ENCODE results near the gene OXLD1.

Gene OXLD1

DNA sequence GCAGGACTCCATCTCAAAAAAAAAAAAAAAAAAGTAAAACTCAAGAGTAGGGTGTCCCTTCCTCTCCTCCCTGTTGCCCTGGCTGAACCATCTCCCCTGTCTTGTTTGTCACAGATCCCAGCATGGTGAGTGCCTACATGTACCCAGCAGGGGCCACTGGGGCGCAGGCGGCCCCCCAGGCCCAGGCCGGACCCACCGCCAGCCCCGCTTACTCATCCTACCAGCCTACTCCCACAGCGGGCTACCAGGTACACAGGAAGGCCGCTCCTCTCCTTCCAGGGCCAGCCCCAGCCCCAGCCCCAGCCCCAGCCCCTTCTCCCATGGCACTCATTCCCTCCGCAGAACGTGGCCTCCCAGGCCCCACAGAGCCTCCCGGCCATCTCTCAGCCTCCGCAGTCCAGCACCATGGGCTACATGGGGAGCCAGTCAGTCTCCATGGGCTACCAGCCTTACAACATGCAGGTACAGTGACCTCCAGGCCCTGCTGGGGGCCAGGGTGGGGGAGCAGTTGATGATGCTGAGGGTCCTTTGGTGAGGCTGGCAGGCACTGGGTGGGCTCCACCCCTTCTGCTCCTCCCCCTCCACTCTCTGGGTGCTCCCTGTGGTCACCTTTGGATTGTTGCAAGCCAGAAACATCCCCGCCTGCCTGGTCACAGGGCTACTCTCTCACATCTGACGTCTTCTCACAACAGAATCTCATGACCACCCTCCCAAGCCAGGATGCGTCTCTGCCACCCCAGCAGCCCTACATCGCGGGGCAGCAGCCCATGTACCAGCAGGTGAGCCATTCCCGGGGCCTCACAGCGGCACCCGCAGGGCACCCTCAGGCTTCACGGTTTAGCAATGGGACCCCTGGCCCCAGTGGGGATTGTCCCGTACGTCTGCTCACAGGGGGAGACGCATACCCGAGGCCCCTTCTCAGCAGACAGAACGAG, 34.2 kb upstream of the OXLD1 start:
- no CpG with 5 or more reads among the region's 25 CpGs for WGBS (ENCODE audit: insufficient coverage, insufficient read length)
- H3K27ac ChIP-seq (ENCODE audit: low read length) = no peak overlapping the region
- H3K27me3 ChIP-seq (ENCODE audit: control insufficient read depth, insufficient read depth, low read length) = no peaks in the 10 kb centered on the region
- H3K36me3 ChIP-seq (ENCODE audit: control insufficient read depth, insufficient read depth, low read length) = peaks cover 33% of the 10 kb centered on the region
- no peak for DNase-seq (ENCODE audit: low read depth, low spot score)
- no peaks in the 10 kb centered on the region for H3K9me3 ChIP-seq (ENCODE audit: control insufficient read depth, insufficient read depth, low read length)
- peaks cover 6% of the 10 kb centered on the region for H3K4me1 ChIP-seq (ENCODE audit: control insufficient read depth, insufficient read depth, low read length)
- H3K4me3 ChIP-seq (ENCODE audit: low read length) = no peak overlapping the region

GRCh38 chr17:81697261-81698044, 31.0 kb upstream of the OXLD1 start:
- no CpG with 5 or more reads among the region's 25 CpGs for WGBS (ENCODE audit: insufficient coverage, insufficient read length)
- Histone ChIP-seq H3K27me3 (ENCODE audit: control insufficient read depth, insufficient read depth, low read length) (no peaks in the 10 kb centered on the region), H3K27ac (ENCODE audit: low read length) (no peak overlapping the region), H3K9me3 (ENCODE audit: control insufficient read depth, insufficient read depth, low read length) (no peaks in the 10 kb centered on the region), H3K4me1 (ENCODE audit: control insufficient read depth, insufficient read depth, low read length) (peaks cover 2% of the 10 kb centered on the region; the same call in 1 of the 2 replicates), H3K4me3 (ENCODE audit: low read length) (no peak overlapping the region), H3K36me3 (ENCODE audit: control insufficient read depth, insufficient read depth, low read length) (peaks cover 36% of the 10 kb centered on the region)
- no peak for DNase-seq (ENCODE audit: low read depth, low spot score)

DNA sequence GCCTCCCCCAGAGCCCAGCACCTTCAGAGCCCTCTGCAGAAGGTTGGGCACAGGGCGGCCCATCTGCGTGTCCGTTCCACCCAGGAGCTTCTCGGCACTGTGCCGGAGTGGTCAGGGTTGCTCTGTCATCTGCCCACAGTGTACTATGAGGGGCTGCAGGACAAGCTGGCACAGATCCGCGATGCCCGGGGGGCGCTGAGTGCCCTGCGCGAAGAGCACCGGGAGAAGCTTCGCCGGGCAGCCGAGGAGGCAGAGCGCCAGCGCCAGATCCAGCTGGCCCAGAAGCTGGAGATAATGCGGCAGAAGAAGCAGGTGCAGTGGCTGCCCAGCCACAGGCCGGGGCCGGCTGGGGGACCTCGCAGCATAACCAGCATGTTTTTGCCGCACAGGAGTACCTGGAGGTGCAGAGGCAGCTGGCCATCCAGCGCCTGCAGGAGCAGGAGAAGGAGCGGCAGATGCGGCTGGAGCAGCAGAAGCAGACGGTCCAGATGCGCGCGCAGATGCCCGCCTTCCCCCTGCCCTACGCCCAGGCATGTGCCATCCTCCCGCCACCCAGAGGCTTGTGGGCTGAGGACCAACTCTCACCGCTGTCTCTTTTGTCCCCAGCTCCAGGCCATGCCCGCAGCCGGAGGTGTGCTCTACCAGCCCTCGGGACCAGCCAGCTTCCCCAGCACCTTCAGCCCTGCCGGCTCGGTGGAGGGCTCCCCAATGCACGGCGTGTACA, 30.0 kb upstream of the OXLD1 start:
- no peaks in the 10 kb centered on the region; the same call in 1 of the 2 replicates for H3K4me1 ChIP-seq (ENCODE audit: control insufficient read depth, insufficient read depth, low read length)
- no CpG with 5 or more reads among the region's 40 CpGs for WGBS (ENCODE audit: insufficient coverage, insufficient read length)
- peaks cover 39% of the 10 kb centered on the region for H3K36me3 ChIP-seq (ENCODE audit: control insufficient read depth, insufficient read depth, low read length)
- H3K27me3 ChIP-seq (ENCODE audit: control insufficient read depth, insufficient read depth, low read length) = no peaks in the 10 kb centered on the region
- H3K9me3 ChIP-seq (ENCODE audit: control insufficient read depth, insufficient read depth, low read length) = no peaks in the 10 kb centered on the region
- no peak overlapping the region for H3K27ac ChIP-seq (ENCODE audit: low read length)
- H3K4me3 ChIP-seq (ENCODE audit: low read length) = no peak overlapping the region; the same call in 1 of the 2 replicates
- no peak for DNase-seq (ENCODE audit: low read depth, low spot score)

- peaks cover 36% of the 10 kb centered on the region for H3K36me3 ChIP-seq (ENCODE audit: control insufficient read depth, insufficient read depth, low read length)
- H3K4me1 ChIP-seq (ENCODE audit: control insufficient read depth, insufficient read depth, low read length) = no peaks in the 10 kb centered on the region; the same call in 1 of the 2 replicates
- H3K9me3 ChIP-seq (ENCODE audit: control insufficient read depth, insufficient read depth, low read length) = no peaks in the 10 kb centered on the region
- DNase-seq (ENCODE audit: low read depth, low spot score) = no peak
- H3K4me3 ChIP-seq (ENCODE audit: low read length) = no peak overlapping the region
- H3K27me3 ChIP-seq (ENCODE audit: control insufficient read depth, insufficient read depth, low read length) = no peaks in the 10 kb centered on the region
- no CpG with 5 or more reads among the region's 22 CpGs for WGBS (ENCODE audit: insufficient coverage, insufficient read length)
- no peak overlapping the region for H3K27ac ChIP-seq (ENCODE audit: low read length)
These were observed 29.4 kb upstream of the OXLD1 start for GRCh38 chr17:81695801-81696200.

- no peak overlapping the region for H3K27ac ChIP-seq (ENCODE audit: low read length)
- no peak for DNase-seq (ENCODE audit: low read depth, low spot score)
- no CpG with 5 or more reads among the region's 6 CpGs for WGBS (ENCODE audit: insufficient coverage, insufficient read length)
- H3K36me3 ChIP-seq (ENCODE audit: control insufficient read depth, insufficient read depth, low read length) = peaks cover 40% of the 10 kb centered on the region
- no peaks in the 10 kb centered on the region for H3K27me3 ChIP-seq (ENCODE audit: control insufficient read depth, insufficient read depth, low read length)
- H3K4me3 ChIP-seq (ENCODE audit: low read length) = no peak overlapping the region
- H3K9me3 ChIP-seq (ENCODE audit: control insufficient read depth, insufficient read depth, low read length) = no peaks in the 10 kb centered on the region
- no peaks in the 10 kb centered on the region; the same call in 1 of the 2 replicates for H3K4me1 ChIP-seq (ENCODE audit: control insufficient read depth, insufficient read depth, low read length)
These were observed 28.8 kb upstream of the OXLD1 start for GRCh38 chr17:81695211-81695610.

DNA sequence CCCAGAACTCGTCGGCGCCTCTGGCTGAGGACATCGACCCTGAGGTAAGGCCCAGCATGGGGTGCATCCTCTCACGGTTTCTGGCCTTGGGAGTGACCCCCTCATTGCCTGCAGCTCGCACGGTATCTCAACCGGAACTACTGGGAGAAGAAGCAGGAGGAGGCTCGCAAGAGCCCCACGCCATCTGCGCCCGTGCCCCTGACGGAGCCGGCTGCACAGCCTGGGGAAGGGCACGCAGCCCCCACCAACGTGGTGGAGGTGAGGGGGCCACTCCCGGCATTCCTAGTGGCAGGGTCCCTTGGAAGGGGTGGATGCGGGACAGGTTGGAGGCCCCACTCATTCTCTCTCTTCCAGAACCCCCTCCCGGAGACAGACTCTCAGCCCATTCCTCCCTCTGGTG, 28.4 kb upstream of the OXLD1 start:
- Histone ChIP-seq H3K27ac (ENCODE audit: low read length) (no peak overlapping the region), H3K9me3 (ENCODE audit: control insufficient read depth, insufficient read depth, low read length) (no peaks in the 10 kb centered on the region), H3K27me3 (ENCODE audit: control insufficient read depth, insufficient read depth, low read length) (no peaks in the 10 kb centered on the region), H3K36me3 (ENCODE audit: control insufficient read depth, insufficient read depth, low read length) (peaks cover 44% of the 10 kb centered on the region), H3K4me3 (ENCODE audit: low read length) (no peak overlapping the region), H3K4me1 (ENCODE audit: control insufficient read depth, insufficient read depth, low read length) (no peaks in the 10 kb centered on the region; the same call in 1 of the 2 replicates)
- no peak for DNase-seq (ENCODE audit: low read depth, low spot score)
- WGBS (ENCODE audit: insufficient coverage, insufficient read length) = no CpG with 5 or more reads among the region's 19 CpGs

GRCh38 chr17:81693509-81694210, 27.3 kb upstream of the OXLD1 start:
- no peak for DNase-seq (ENCODE audit: low read depth, low spot score)
- Histone ChIP-seq H3K9me3 (ENCODE audit: control insufficient read depth, insufficient read depth, low read length) (no peaks in the 10 kb centered on the region), H3K27me3 (ENCODE audit: control insufficient read depth, insufficient read depth, low read length) (no peaks in the 10 kb centered on the region), H3K4me3 (ENCODE audit: low read length) (no peak overlapping the region), H3K36me3 (ENCODE audit: control insufficient read depth, insufficient read depth, low read length) (peaks cover 49% of the 10 kb centered on the region), H3K4me1 (ENCODE audit: control insufficient read depth, insufficient read depth, low read length) (no peaks in the 10 kb centered on the region; the same call in 1 of the 2 replicates), H3K27ac (ENCODE audit: low read length) (no peak overlapping the region)
- WGBS (ENCODE audit: insufficient coverage, insufficient read length) = no CpG with 5 or more reads among the region's 35 CpGs

DNA sequence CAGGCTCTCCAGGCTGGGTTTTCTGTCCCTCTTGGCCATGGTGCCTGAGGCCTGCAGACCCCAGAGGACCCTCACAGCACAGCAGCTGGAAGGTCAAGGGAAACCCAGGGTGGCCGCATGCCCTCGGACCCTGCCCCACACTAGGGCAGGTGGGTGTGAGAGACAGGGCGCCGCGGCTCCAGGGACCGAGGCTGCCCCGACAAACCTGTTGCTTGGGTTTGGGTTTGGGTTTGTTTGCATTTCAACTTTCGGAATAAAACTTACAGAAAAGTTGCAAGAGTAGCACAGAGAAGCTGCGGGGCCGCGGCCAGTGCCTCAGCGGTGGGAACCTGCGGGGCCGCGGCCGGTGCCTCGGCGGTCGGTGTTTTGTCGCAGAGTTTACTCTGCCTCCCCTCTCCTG, 25.2 kb upstream of the OXLD1 start:
- no peaks in the 10 kb centered on the region for H3K9me3 ChIP-seq (ENCODE audit: control insufficient read depth, insufficient read depth, low read length)
- H3K36me3 ChIP-seq (ENCODE audit: control insufficient read depth, insufficient read depth, low read length) = peaks cover 54% of the 10 kb centered on the region
- no peak for DNase-seq (ENCODE audit: low read depth, low spot score)
- H3K4me3 ChIP-seq (ENCODE audit: low read length) = no peak overlapping the region
- no CpG with 5 or more reads among the region's 20 CpGs for WGBS (ENCODE audit: insufficient coverage, insufficient read length)
- H3K27me3 ChIP-seq (ENCODE audit: control insufficient read depth, insufficient read depth, low read length) = no peaks in the 10 kb centered on the region
- H3K4me1 ChIP-seq (ENCODE audit: control insufficient read depth, insufficient read depth, low read length) = no peaks in the 10 kb centered on the region; the same call in 1 of the 2 replicates
- no peak overlapping the region for H3K27ac ChIP-seq (ENCODE audit: low read length)

DNA sequence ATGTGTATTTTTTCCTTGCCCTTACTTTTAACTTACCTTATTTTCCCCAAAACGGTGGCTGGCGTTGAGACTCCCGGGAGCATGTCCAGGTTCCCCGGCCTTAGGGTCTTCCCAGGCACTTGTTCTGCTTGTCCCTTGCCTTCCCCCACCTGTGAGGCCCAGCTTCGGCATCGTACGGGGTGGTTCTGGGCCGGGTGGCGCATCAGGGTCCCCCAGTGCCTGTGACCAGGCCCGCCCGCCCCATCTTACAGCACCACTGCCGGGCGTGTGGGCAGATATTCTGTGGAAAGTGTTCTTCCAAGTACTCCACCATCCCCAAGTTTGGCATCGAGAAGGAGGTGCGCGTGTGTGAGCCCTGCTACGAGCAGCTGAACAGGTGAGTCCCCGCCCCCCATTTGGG, 24.8 kb upstream of the OXLD1 start:
- no CpG with 5 or more reads among the region's 18 CpGs for WGBS (ENCODE audit: insufficient coverage, insufficient read length)
- no peak for DNase-seq (ENCODE audit: low read depth, low spot score)
- Histone ChIP-seq H3K9me3 (ENCODE audit: control insufficient read depth, insufficient read depth, low read length) (no peaks in the 10 kb centered on the region), H3K27me3 (ENCODE audit: control insufficient read depth, insufficient read depth, low read length) (no peaks in the 10 kb centered on the region), H3K4me3 (ENCODE audit: low read length) (no peak overlapping the region), H3K4me1 (ENCODE audit: control insufficient read depth, insufficient read depth, low read length) (no peaks in the 10 kb centered on the region; the same call in 1 of the 2 replicates), H3K36me3 (ENCODE audit: control insufficient read depth, insufficient read depth, low read length) (peaks cover 53% of the 10 kb centered on the region), H3K27ac (ENCODE audit: low read length) (no peak overlapping the region)

All from iPS DF 6.9 (cell line).